CD4-positive, alpha-beta memory T cell (primary cell): Measurements from ENCODE around the gene PARP14. TPM values are rescaled to one million over a fixed set of nuclear protein-coding genes. Genes with fewer than 3 reads are reported as not detected.
"Not testable (repeated sequence)": the region's sequence is repeated elsewhere in the genome, so short reads cannot be mapped to it uniquely, and the experiment has no call there.

Source experiments
- CTCF ChIA-PET: fragments of 350-600 bp; sonication (Branson Sonifier 250); formaldehyde crosslinking; loops from one replicate; lab custom pipeline; 2021; ENCODE audit warnings: inconsistent platforms; ENCODE audit not compliant: partially characterized antibody; lab: Charles Lee
- POLR2A ChIA-PET: fragments of 350-600 bp; sonication (Branson Sonifier 250); formaldehyde crosslinking; loops from one replicate; lab custom pipeline; 2021; ENCODE audit not compliant: partially characterized antibody; lab: Charles Lee
- DNase-seq, 5 donors: peaks; one replicate each; pipeline versions ENCODE4 v3.0.0 to v3.0.0-alpha.2; 2020 to 2022; ENCODE audit warnings: mixed read lengths in 1 of 5
- H3K27ac ChIP-seq: one replicate; pipeline ENCODE4 v1.7.0; 2013; ENCODE audit warnings: low read depth, low read length
- H3K27me3 ChIP-seq: 2 replicates; pipeline ENCODE4 v1.7.0; 2013; ENCODE audit warnings: mild to moderate bottlenecking, low read length, moderate library complexity; ENCODE audit not compliant: insufficient read depth
- H3K36me3 ChIP-seq: 2 replicates; pipeline ENCODE4 v1.7.0; 2013; ENCODE audit warnings: mild to moderate bottlenecking, low read length, moderate library complexity; ENCODE audit not compliant: insufficient read depth
- H3K4me1 ChIP-seq: 2 replicates; pipeline ENCODE4 v1.7.0; 2013; ENCODE audit warnings: mild to moderate bottlenecking, low read length, moderate library complexity; ENCODE audit not compliant: insufficient read depth
- H3K4me3 ChIP-seq, 2 donors: one replicate each; pipeline ENCODE4 v1.7.0; 2013; ENCODE audit warnings: low read length in 2 of 2, mild to moderate bottlenecking in 1 of 2
- H3K9me3 ChIP-seq, 2 donors: one replicate each; pipeline ENCODE4 v1.7.0; 2013; ENCODE audit warnings: low read length in 2 of 2, control low read depth in 1 of 2; ENCODE audit not compliant: control insufficient read depth in 1 of 2
- H3K27ac Mint-ChIP-seq, 7 donors: one replicate each; pipeline ENCODE4 v1.8.0; 2020 to 2021; ENCODE audit warnings: mixed read lengths in 7 of 7, mild to moderate bottlenecking in 6 of 7, inconsistent platforms in 3 of 7, moderate library complexity in 3 of 7
- H3K27me3 Mint-ChIP-seq, 2 donors: one replicate each; pipeline ENCODE4 v1.8.0; 2020 to 2021; ENCODE audit warnings: mixed read lengths in 2 of 2
- H3K36me3 Mint-ChIP-seq, 2 donors: one replicate each; pipeline ENCODE4 v1.8.0; 2020 to 2021; ENCODE audit warnings: mixed read lengths in 2 of 2, inconsistent platforms in 1 of 2, mild to moderate bottlenecking in 1 of 2
- H3K4me1 Mint-ChIP-seq, 4 donors: one replicate each; pipeline ENCODE4 v1.8.0; 2020 to 2021; ENCODE audit warnings: mixed read lengths in 4 of 4, mild to moderate bottlenecking in 1 of 4
- H3K4me3 Mint-ChIP-seq, 8 donors: one replicate each; pipeline ENCODE4 v1.8.0; 2020 to 2021; ENCODE audit warnings: mixed read lengths in 8 of 8, mild to moderate bottlenecking in 7 of 8, moderate library complexity in 6 of 8, inconsistent platforms in 3 of 8
- H3K9me3 Mint-ChIP-seq, 8 donors: one replicate each; pipeline ENCODE4 v1.8.0; 2020 to 2021; ENCODE audit warnings: mixed read lengths in 8 of 8, mild to moderate bottlenecking in 5 of 8, inconsistent platforms in 3 of 8, moderate library complexity in 1 of 8
- intact Hi-C: fragments of 100-400 bp; cut with micrococcal nuclease; formaldehyde crosslinking; loops from one replicate; pipeline ENCODE4 v1.15.1; 2023
- polyA plus RNA-seq, 2 donors: library from polyadenylated mRNA; unstranded; fragments of 300-500 nt; fragmentation: Illumina TruSeq; gene quantifications; one replicate each; pipeline ENCODE4 v1.2.3, GENCODE V29; 2021
- total RNA-seq, 2 experiments: library from RNA; stranded (reverse); gene quantifications; one replicate each; pipeline ENCODE4 v1.2.3, GENCODE V29; 2021

PARP14 gene
- total and polyA plus RNA-seq, 4 experiments from 2014 or later, result 5.4 to 79.6 (median 43.9) TPM

DNA sequence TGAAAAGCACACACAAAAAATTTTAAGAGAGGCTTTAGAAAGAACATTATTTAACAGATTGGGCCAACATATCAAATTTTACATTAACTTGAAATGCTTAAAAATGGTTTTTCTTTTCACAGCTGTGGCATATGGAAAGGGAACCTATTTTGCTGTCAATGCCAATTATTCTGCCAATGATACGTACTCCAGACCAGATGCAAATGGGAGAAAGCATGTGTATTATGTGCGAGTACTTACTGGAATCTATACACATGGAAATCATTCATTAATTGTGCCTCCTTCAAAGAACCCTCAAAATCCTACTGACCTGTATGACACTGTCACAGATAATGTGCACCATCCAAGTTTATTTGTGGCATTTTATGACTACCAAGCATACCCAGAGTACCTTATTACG is 47.5 kb downstream of the PARP14 start:
- peaks cover 0 to 8% (median 1%) of the 10 kb centered on the region in 4 donors for H3K4me1 Mint-ChIP-seq
- no peak overlapping the region for H3K4me3 ChIP-seq
- H3K4me3 Mint-ChIP-seq, result no peak overlapping the region
- POLR2A ChIA-PET, result no interaction called here
- no peaks in the 10 kb centered on the region for H3K9me3 ChIP-seq
- no peak overlapping the region for H3K27ac ChIP-seq
- no peaks in the 10 kb centered on the region for H3K36me3 ChIP-seq
- H3K9me3 Mint-ChIP-seq, result peaks cover 0 to 3% (median 0%) of the 10 kb centered on the region in 8 donors
- DNase-seq, result no peak
- H3K27me3 Mint-ChIP-seq, result no peaks in the 10 kb centered on the region
- CTCF ChIA-PET, result no interaction called here
- H3K27me3 ChIP-seq, result no peaks in the 10 kb centered on the region
- no peaks in the 10 kb centered on the region for H3K4me1 ChIP-seq
- H3K36me3 Mint-ChIP-seq, result peaks cover 51 to 56% of the 10 kb centered on the region in 2 donors
- H3K27ac Mint-ChIP-seq, result peak overlapping the region in 1 of 7 donors; percentile 82
- intact Hi-C loops, result no loop called here

DNA sequence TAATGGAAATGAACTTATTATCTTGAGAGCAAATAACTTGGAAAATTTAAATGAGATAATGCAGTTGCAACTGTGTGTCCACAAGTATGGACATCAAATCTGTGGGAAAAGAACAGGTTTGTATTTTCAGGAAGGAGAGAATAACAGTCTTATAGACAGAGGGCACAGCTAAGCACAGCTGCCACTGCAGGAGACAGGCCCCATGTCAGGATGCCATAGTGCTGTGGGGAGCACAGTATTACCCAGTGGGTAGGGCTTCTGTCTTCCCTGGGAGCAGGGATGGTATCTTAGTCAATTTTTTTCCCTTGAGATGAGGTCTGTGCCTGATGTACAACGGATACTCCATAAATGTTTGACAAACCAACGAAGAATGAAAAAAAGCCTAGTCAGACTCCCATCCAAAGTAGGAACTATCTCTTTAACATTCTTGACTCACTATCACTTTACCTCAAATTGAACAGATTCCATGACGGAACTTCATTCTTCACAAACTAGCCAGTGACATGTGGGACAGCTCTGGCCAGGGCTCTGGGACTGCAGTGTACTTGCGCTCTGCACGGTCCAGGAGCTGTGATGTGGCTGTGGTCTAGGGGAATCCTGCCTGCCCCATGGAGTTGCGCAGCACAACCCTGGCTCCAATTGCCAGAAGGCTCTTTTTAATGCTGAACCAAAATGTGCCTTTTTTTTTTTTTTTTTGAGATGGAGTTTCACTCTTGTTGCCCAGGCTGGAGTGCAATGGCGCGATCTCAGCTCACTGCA is 48.3 kb downstream of the PARP14 start:
- peaks cover 0 to 8% (median 2%) of the 10 kb centered on the region in 4 donors for H3K4me1 Mint-ChIP-seq
- peaks cover 44 to 53% of the 10 kb centered on the region in 2 donors for H3K36me3 Mint-ChIP-seq
- ChIA-PET CTCF (interaction anchor here (0.7 kb wide), 1 partner anchor 32 kb away, joined by 3 read pairs; no protein-coding TSS in a partner anchor), POLR2A (no interaction called here)
- H3K27ac Mint-ChIP-seq, result peak overlapping the region in 1 of 7 donors; percentile 73
- intact Hi-C loops, result no loop called here
- no peaks in the 10 kb centered on the region for H3K4me1 ChIP-seq
- DNase-seq, result no peak
- H3K27me3 ChIP-seq, result no peaks in the 10 kb centered on the region
- H3K27ac ChIP-seq, result no peak overlapping the region
- H3K36me3 ChIP-seq, result no peaks in the 10 kb centered on the region
- H3K9me3 ChIP-seq, result no peaks in the 10 kb centered on the region
- H3K4me3 ChIP-seq, result no peak overlapping the region
- no peaks in the 10 kb centered on the region for H3K27me3 Mint-ChIP-seq
- no peak overlapping the region for H3K4me3 Mint-ChIP-seq
- H3K9me3 Mint-ChIP-seq, result peaks cover 0 to 3% (median 1%) of the 10 kb centered on the region in 8 donors

- ChIA-PET POLR2A (no interaction called here), CTCF (no interaction called here)
- Histone ChIP-seq H3K36me3 (no peaks in the 10 kb centered on the region), H3K4me3 (no peak overlapping the region), H3K27me3 (no peaks in the 10 kb centered on the region), H3K4me1 (no peaks in the 10 kb centered on the region), H3K9me3 (no peaks in the 10 kb centered on the region), H3K27ac (no peak overlapping the region)
- H3K27me3 Mint-ChIP-seq, result no peaks in the 10 kb centered on the region
- H3K9me3 Mint-ChIP-seq, result peaks cover 0 to 3% (median 2%) of the 10 kb centered on the region in 8 donors
- intact Hi-C loops, result no loop called here
- DNase-seq, result no peak
- no peak overlapping the region for H3K4me3 Mint-ChIP-seq
- H3K27ac Mint-ChIP-seq, result peak overlapping the region in 3 of 7 donors; percentile 25 to 68 (median 48)
- H3K36me3 Mint-ChIP-seq, result peaks cover 42 to 58% of the 10 kb centered on the region in 2 donors
- peaks cover 0 to 8% (median 1%) of the 10 kb centered on the region in 4 donors for H3K4me1 Mint-ChIP-seq
Observed at GRCh38 chr3:122730240-122730639, 49.6 kb downstream of the PARP14 start.

GRCh38 chr3:122732682-122733525 is 52.3 kb downstream of the PARP14 start:
- H3K4me1 Mint-ChIP-seq, POLR2A ChIA-PET, H3K27me3 ChIP-seq, H3K9me3 ChIP-seq, H3K36me3 ChIP-seq, H3K9me3 Mint-ChIP-seq, CTCF ChIA-PET, intact Hi-C loops, H3K27me3 Mint-ChIP-seq, H3K4me3 ChIP-seq, H3K27ac ChIP-seq, H3K4me3 Mint-ChIP-seq, H3K27ac Mint-ChIP-seq, H3K4me1 ChIP-seq, DNase-seq: not testable (repeated sequence)
- H3K36me3 Mint-ChIP-seq, result peaks cover 29 to 42% of the 10 kb centered on the region in 2 donors

- ChIA-PET CTCF (no interaction called here), POLR2A (no interaction called here)
- Mint-ChIP-seq H3K4me1 (no peaks in the 10 kb centered on the region), H3K27me3 (no peaks in the 10 kb centered on the region), H3K9me3 (peaks cover 0 to 4% (median 2%) of the 10 kb centered on the region in 8 donors), H3K27ac (no peak overlapping the region), H3K4me3 (no peak overlapping the region), H3K36me3 (peaks cover 40 to 57% of the 10 kb centered on the region in 2 donors)
- H3K36me3 ChIP-seq, result peaks cover 4% of the 10 kb centered on the region
- DNase-seq, result no peak
- H3K4me1 ChIP-seq, result no peaks in the 10 kb centered on the region
- H3K27me3 ChIP-seq, result no peaks in the 10 kb centered on the region
- intact Hi-C loops, result no loop called here
- no peak overlapping the region for H3K4me3 ChIP-seq
- no peak overlapping the region for H3K27ac ChIP-seq
- no peaks in the 10 kb centered on the region for H3K9me3 ChIP-seq
Observed at GRCh38 chr3:122739172-122739571, 58.5 kb downstream of the PARP14 start.

GRCh38 chr3:122742234-122742633 is 61.6 kb downstream of the PARP14 start:
- no peaks in the 10 kb centered on the region for H3K9me3 ChIP-seq
- H3K4me3 ChIP-seq, result no peak overlapping the region
- no peak overlapping the region for H3K27ac Mint-ChIP-seq
- peaks cover 56 to 66% of the 10 kb centered on the region in 2 donors for H3K36me3 Mint-ChIP-seq
- ChIA-PET CTCF (no interaction called here), POLR2A (no interaction called here)
- peaks cover 4% of the 10 kb centered on the region for H3K36me3 ChIP-seq
- peaks cover 0 to 4% (median 3%) of the 10 kb centered on the region in 8 donors for H3K9me3 Mint-ChIP-seq
- H3K27ac ChIP-seq, result no peak overlapping the region
- intact Hi-C loops, result no loop called here
- no peak overlapping the region for H3K4me3 Mint-ChIP-seq
- no peak for DNase-seq
- no peaks in the 10 kb centered on the region for H3K4me1 ChIP-seq
- no peaks in the 10 kb centered on the region for H3K27me3 ChIP-seq
- no peaks in the 10 kb centered on the region for H3K4me1 Mint-ChIP-seq
- H3K27me3 Mint-ChIP-seq, result no peaks in the 10 kb centered on the region

- Mint-ChIP-seq H3K27ac (no peak overlapping the region), H3K27me3 (no peaks in the 10 kb centered on the region), H3K4me1 (no peaks in the 10 kb centered on the region), H3K36me3 (peaks cover 59 to 69% of the 10 kb centered on the region in 2 donors), H3K9me3 (peaks cover 0 to 4% (median 3%) of the 10 kb centered on the region in 8 donors), H3K4me3 (no peak overlapping the region)
- Histone ChIP-seq H3K27ac (no peak overlapping the region), H3K4me3 (no peak overlapping the region), H3K9me3 (no peaks in the 10 kb centered on the region), H3K4me1 (no peaks in the 10 kb centered on the region), H3K27me3 (no peaks in the 10 kb centered on the region), H3K36me3 (peaks cover 4% of the 10 kb centered on the region)
- ChIA-PET CTCF (no interaction called here), POLR2A (no interaction called here)
- no peak for DNase-seq
- intact Hi-C loops, result no loop called here
Observed at GRCh38 chr3:122743581-122744120, 63.0 kb downstream of the PARP14 start.
